ENCODE results near the gene ELMOD2. TPM values are rescaled to one million over a fixed set of nuclear protein-coding genes. Genes with fewer than 3 reads are reported as not detected.
"Not testable (repeated sequence)": the region's sequence is repeated elsewhere in the genome, so short reads cannot be mapped to it uniquely, and the experiment has no call there.

ELMOD2 gene
- total RNA-seq, 1 donor from 2014 or later = 65.5 TPM

- Mint-ChIP-seq H3K27ac (ENCODE audit: unreplicated experiment) (peak within 1 kb of the TSS; percentile 48), H3K4me1 (ENCODE audit: low read depth, unreplicated experiment) (peaks cover 4% of the 10 kb centered on the region), H3K27me3 (ENCODE audit: unreplicated experiment) (peaks cover 14% of the 10 kb centered on the region), H3K4me3 (ENCODE audit: unreplicated experiment) (peak within 1 kb of the TSS; percentile 83), H3K9me3 (ENCODE audit: unreplicated experiment) (peaks cover 2% of the 10 kb centered on the region), H3K36me3 (ENCODE audit: unreplicated experiment) (peaks cover 10% of the 10 kb centered on the region)
- no peak for TF ChIP-seq CTCF (IDR thresholded peaks at IDR 0.05; ENCODE audit: partially characterized antibody, unreplicated experiment)
- peak; percentile 60 for DNase-seq
Observed at GRCh38 chr4:140497747-140498636, 26.0 kb upstream of the ELMOD2 start, which contains the start of gene MGAT4D. Gene MGAT4D, minus strand, starts transcription at chr4:140498293. Its CDS starts 71 bp downstream, at chr4:140498222.

GRCh38 chr4:140499391-140499790 lies 24.6 kb upstream of the ELMOD2 start:
- Mint-ChIP-seq H3K27ac (ENCODE audit: unreplicated experiment) (no peak overlapping the region), H3K9me3 (ENCODE audit: unreplicated experiment) (peaks cover 2% of the 10 kb centered on the region), H3K27me3 (ENCODE audit: unreplicated experiment) (peaks cover 14% of the 10 kb centered on the region), H3K4me3 (ENCODE audit: unreplicated experiment) (peak overlapping the region; percentile 3), H3K4me1 (ENCODE audit: low read depth, unreplicated experiment) (peaks cover 4% of the 10 kb centered on the region), H3K36me3 (ENCODE audit: unreplicated experiment) (peaks cover 10% of the 10 kb centered on the region)
- no peak for DNase-seq
- no peak for TF ChIP-seq CTCF (IDR thresholded peaks at IDR 0.05; ENCODE audit: partially characterized antibody, unreplicated experiment)

- H3K36me3 Mint-ChIP-seq (ENCODE audit: unreplicated experiment) = peaks cover 16% of the 10 kb centered on the region
Observed at GRCh38 chr4:140504261-140504660, 19.7 kb upstream of the ELMOD2 start.

GRCh38 chr4:140513765-140514164 lies 10.2 kb upstream of the ELMOD2 start:
- H3K27me3 Mint-ChIP-seq (ENCODE audit: unreplicated experiment); H3K4me1 Mint-ChIP-seq (ENCODE audit: low read depth, unreplicated experiment); H3K36me3 Mint-ChIP-seq (ENCODE audit: unreplicated experiment); H3K9me3 Mint-ChIP-seq (ENCODE audit: unreplicated experiment); DNase-seq; H3K4me3 Mint-ChIP-seq (ENCODE audit: unreplicated experiment); H3K27ac Mint-ChIP-seq (ENCODE audit: unreplicated experiment): not testable (repeated sequence)

More at GRCh38 chr4:140504261-140504660, 19.7 kb upstream of the ELMOD2 start:
- Mint-ChIP-seq H3K27ac (ENCODE audit: unreplicated experiment) (no peak overlapping the region), H3K4me3 (ENCODE audit: unreplicated experiment) (no peak overlapping the region), H3K27me3 (ENCODE audit: unreplicated experiment) (peaks cover 10% of the 10 kb centered on the region), H3K9me3 (ENCODE audit: unreplicated experiment) (peaks cover 9% of the 10 kb centered on the region), H3K4me1 (ENCODE audit: low read depth, unreplicated experiment) (peaks cover 14% of the 10 kb centered on the region)
- no peak for TF ChIP-seq CTCF (IDR thresholded peaks at IDR 0.05; ENCODE audit: partially characterized antibody, unreplicated experiment)
- DNase-seq = no peak

GRCh38 chr4:140515423-140515822 lies 8.5 kb upstream of the ELMOD2 start:
- peaks cover 3% of the 10 kb centered on the region for H3K27me3 Mint-ChIP-seq (ENCODE audit: unreplicated experiment)
- DNase-seq = no peak
- H3K4me1 Mint-ChIP-seq (ENCODE audit: low read depth, unreplicated experiment) = peaks cover 4% of the 10 kb centered on the region
- no peak for TF ChIP-seq CTCF (IDR thresholded peaks at IDR 0.05; ENCODE audit: partially characterized antibody, unreplicated experiment)
- H3K27ac Mint-ChIP-seq (ENCODE audit: unreplicated experiment) = no peak overlapping the region
- H3K4me3 Mint-ChIP-seq (ENCODE audit: unreplicated experiment) = no peak overlapping the region
- H3K36me3 Mint-ChIP-seq (ENCODE audit: unreplicated experiment) = no peaks in the 10 kb centered on the region
- H3K9me3 Mint-ChIP-seq (ENCODE audit: unreplicated experiment) = no peaks in the 10 kb centered on the region
